NCI-H526 treated with DMSO at 0.1 percent for 48 hours (cell line): ENCODE results near the gene LGALS3BP.
A peak's percentile ranks its signal among the peaks of the same experiment; 100 is the strongest.
"Not testable (repeated sequence)": the region's sequence is repeated elsewhere in the genome, so short reads cannot be mapped to it uniquely, and the experiment has no call there.

Experiments used
- DNase-seq: peaks from one replicate; lab custom pipeline; 2025; lab: John Stamatoyannopoulos, UW

Gene LGALS3BP

GRCh38 chr17:78979780-78980623, at the start of gene LGALS3BP:
Gene LGALS3BP (minus strand): TSS chr17:78979923. CDS start chr17:78977191, 2,732 bp downstream.
- peak; percentile 91 for DNase-seq

GRCh38 chr17:79028496-79029326, 49.0 kb upstream of the LGALS3BP start:
- DNase-seq = no peak

- no peak for DNase-seq
These were observed 48.3 kb upstream of the LGALS3BP start for GRCh38 chr17:79027925-79028491.

- DNase-seq = no peak
These were observed 47.7 kb upstream of the LGALS3BP start for GRCh38 chr17:79027274-79027924.

GRCh38 chr17:79026376-79027273, 46.9 kb upstream of the LGALS3BP start:
- no peak for DNase-seq

- DNase-seq = no peak
These were observed 45.4 kb upstream of the LGALS3BP start for GRCh38 chr17:79024901-79025737.

- DNase-seq = no peak
These were observed 44.4 kb upstream of the LGALS3BP start, which contains the start of gene C1QTNF1 for GRCh38 chr17:79023886-79024771. Gene C1QTNF1 (plus strand): TSS chr17:79024169. CDS start chr17:79043969, 19,800 bp downstream.

- DNase-seq = no peak
These were observed 43.5 kb upstream of the LGALS3BP start for GRCh38 chr17:79023180-79023705.

- DNase-seq = no peak
These were observed 42.8 kb upstream of the LGALS3BP start for GRCh38 chr17:79022507-79022991.

- not testable (repeated sequence) for DNase-seq
These were observed 42.2 kb upstream of the LGALS3BP start for GRCh38 chr17:79021929-79022328.

GRCh38 chr17:79020631-79021301, 41.0 kb upstream of the LGALS3BP start:
- DNase-seq = no peak

- DNase-seq = peak; percentile 3
These were observed 40.2 kb upstream of the LGALS3BP start for GRCh38 chr17:79019632-79020584.

- no peak for DNase-seq
These were observed 39.5 kb upstream of the LGALS3BP start for GRCh38 chr17:79019261-79019631.

- no peak for DNase-seq
These were observed 38.6 kb upstream of the LGALS3BP start for GRCh38 chr17:79018370-79018695.

- no peak for DNase-seq
These were observed 38.0 kb upstream of the LGALS3BP start for GRCh38 chr17:79017546-79018369.

GRCh38 chr17:79014158-79014758, 34.5 kb upstream of the LGALS3BP start:
- DNase-seq = no peak
